ENCODE measurements around the gene ZSCAN10.
"Not testable (repeated sequence)": the region's sequence is repeated elsewhere in the genome, so short reads cannot be mapped to it uniquely, and the experiment has no call there.

Gene ZSCAN10

GRCh38 chr16:3058139-3059030 is 40.7 kb downstream of the ZSCAN10 start:
- DNase-seq (ENCODE audit: low read depth, low spot score), result no peak
- no peak for TF ChIP-seq EZH2 (IDR thresholded peaks at IDR 0.05)
- no peak for TF ChIP-seq FOXP2 (optimal IDR thresholded peaks at IDR 0.05; ENCODE audit: control extremely low read depth, extremely low read length, insufficient read depth)
- no peak for TF ChIP-seq POLR2AphosphoS5 (IDR thresholded peaks at IDR 0.05; ENCODE audit: borderline replicate concordance, low read depth, low read length)
- H3K4me3 ChIP-seq, result peak overlapping the region; percentile 90
- H3K9ac ChIP-seq (ENCODE audit: insufficient read length), result peak overlapping the region; percentile 86
- no peaks in the 10 kb centered on the region for H3K36me3 ChIP-seq (ENCODE audit: insufficient read depth, low read length)
- H3K27ac ChIP-seq, result no peak overlapping the region
- no peaks in the 10 kb centered on the region for H3K9me3 ChIP-seq (ENCODE audit: low read depth, low read length)

GRCh38 chr16:3057181-3058138 is 41.6 kb downstream of the ZSCAN10 start:
- TF ChIP-seq POLR2AphosphoS5 (IDR thresholded peaks at IDR 0.05; ENCODE audit: borderline replicate concordance, low read depth, low read length) (no peak), FOXP2 (optimal IDR thresholded peaks at IDR 0.05; ENCODE audit: control extremely low read depth, extremely low read length, insufficient read depth) (no peak), EZH2 (IDR thresholded peaks at IDR 0.05) (no peak)
- H3K27ac ChIP-seq, result no peak overlapping the region
- no peak overlapping the region for H3K9ac ChIP-seq (ENCODE audit: insufficient read length)
- no peak for DNase-seq (ENCODE audit: low read depth, low spot score)
- no peaks in the 10 kb centered on the region for H3K9me3 ChIP-seq (ENCODE audit: low read depth, low read length)
- no peaks in the 10 kb centered on the region for H3K36me3 ChIP-seq (ENCODE audit: insufficient read depth, low read length)
- H3K4me3 ChIP-seq, result no peak overlapping the region

DNA sequence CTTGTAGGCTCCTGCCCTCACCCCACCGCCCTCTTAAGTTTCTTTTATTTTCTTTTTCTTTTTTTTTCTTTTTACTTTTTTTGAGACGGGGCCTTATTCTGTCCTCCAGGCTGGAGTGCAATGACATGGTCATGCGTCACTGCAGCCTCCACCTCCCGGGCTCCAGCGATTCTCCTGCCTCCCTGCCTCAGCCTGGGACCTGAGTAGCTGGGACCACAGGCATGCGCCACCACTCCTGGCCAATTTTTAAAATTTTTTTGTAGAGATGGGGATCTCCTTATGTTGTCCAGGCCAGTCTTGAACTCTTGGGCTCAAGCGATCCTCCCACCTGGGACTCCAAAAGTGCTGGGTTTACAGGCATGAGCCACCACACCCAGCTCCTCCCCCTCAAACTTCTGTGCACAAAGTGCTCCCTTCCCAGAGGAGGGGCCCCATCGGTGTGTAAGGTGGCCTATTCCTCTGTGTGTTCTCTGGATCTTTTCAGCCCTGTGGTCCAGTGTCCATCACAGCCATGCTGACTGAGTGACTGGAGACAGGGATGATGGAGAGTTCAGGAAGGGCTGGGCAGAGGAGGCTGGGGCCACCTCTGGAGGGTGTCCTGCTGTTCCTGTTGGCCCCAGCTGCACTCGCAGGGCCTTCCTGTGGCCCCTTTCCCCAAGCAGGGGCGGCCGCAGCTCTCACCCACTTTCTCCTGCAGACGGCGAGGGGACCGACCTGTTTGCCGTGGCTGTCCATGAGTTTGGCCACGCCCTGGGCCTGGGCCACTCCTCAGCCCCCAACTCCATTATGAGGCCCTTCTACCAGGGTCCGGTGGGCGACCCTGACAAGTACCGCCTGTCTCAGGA is 42.5 kb downstream of the ZSCAN10 start:
- TF ChIP-seq POLR2AphosphoS5 (IDR thresholded peaks at IDR 0.05; ENCODE audit: borderline replicate concordance, low read depth, low read length), result no peak
- TF ChIP-seq FOXP2 (optimal IDR thresholded peaks at IDR 0.05; ENCODE audit: control extremely low read depth, extremely low read length, insufficient read depth), result no peak
- TF ChIP-seq EZH2 (IDR thresholded peaks at IDR 0.05), result no peak
- Histone ChIP-seq H3K9ac (ENCODE audit: insufficient read length) (no peak overlapping the region), H3K4me3 (no peak overlapping the region), H3K27ac (no peak overlapping the region), H3K36me3 (ENCODE audit: insufficient read depth, low read length) (no peaks in the 10 kb centered on the region), H3K9me3 (ENCODE audit: low read depth, low read length) (no peaks in the 10 kb centered on the region)
- no peak for DNase-seq (ENCODE audit: low read depth, low spot score)

DNA sequence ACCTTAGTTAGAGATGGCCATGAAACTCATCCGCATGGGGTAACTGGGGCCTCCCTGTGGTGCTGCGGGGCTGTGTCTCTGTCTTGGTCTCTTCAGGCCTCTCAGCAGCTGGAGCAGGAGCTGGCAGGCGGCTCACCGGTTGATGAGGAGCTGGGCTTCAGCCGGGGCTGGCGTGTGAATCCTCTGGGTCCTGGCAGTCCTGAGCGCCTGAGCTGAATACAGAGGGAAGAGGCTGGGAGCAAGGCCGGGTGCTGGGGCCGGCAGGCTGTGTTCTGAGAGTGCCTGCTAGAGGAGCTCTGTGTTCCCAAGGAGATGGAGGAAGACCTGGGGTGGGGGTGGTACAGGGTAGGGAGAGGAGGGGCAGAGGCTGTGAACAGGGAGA is 43.4 kb downstream of the ZSCAN10 start:
- H3K27ac ChIP-seq; H3K36me3 ChIP-seq (ENCODE audit: insufficient read depth, low read length); DNase-seq (ENCODE audit: low read depth, low spot score); H3K9me3 ChIP-seq (ENCODE audit: low read depth, low read length); H3K9ac ChIP-seq (ENCODE audit: insufficient read length); H3K4me3 ChIP-seq: not testable (repeated sequence)

DNA sequence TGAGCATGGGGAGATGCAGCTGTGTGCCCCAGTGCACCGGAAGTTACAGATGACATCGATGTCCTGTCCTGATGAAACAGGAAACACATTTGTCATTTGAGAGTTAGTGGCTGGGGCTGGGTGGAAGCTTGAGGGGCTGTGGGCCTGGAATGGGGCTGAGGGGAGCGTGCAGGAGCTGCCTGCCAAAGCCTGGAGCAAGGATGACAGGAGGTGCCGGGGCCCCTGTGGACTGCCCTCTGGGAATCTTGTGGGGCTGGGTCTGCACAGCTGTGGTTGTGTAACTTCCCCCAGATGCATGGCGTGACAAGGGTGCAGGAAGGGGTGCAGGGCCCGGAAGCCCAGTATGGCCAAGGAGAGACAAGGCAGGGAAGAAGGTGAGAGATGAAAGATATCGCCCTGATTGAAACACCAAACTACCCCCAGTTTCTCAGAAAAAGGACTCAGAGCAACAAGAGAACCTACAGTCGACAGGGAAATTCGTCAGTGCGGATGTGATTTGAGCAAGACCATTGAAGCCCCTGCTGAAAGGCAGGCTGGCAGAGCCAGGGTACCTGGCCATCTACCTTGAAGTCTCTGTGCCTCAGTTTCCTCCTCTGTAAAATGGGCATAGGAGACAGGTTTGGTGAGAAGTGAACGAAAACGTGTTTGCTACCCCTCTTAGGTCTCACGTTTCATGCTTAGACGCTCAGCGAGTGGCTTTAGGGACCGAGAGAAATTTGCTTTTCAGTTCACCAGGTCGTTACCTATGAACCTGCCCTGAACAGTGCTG is 43.9 kb downstream of the ZSCAN10 start:
- Histone ChIP-seq H3K36me3 (ENCODE audit: insufficient read depth, low read length) (no peaks in the 10 kb centered on the region), H3K9me3 (ENCODE audit: low read depth, low read length) (no peaks in the 10 kb centered on the region), H3K9ac (ENCODE audit: insufficient read length) (no peak overlapping the region), H3K4me3 (no peak overlapping the region), H3K27ac (no peak overlapping the region)
- TF ChIP-seq POLR2AphosphoS5 (IDR thresholded peaks at IDR 0.05; ENCODE audit: borderline replicate concordance, low read depth, low read length), result no peak
- TF ChIP-seq EZH2 (IDR thresholded peaks at IDR 0.05), result no peak
- DNase-seq (ENCODE audit: low read depth, low spot score), result no peak

GRCh38 chr16:3053330-3053710 is 45.8 kb downstream of the ZSCAN10 start:
- not testable (repeated sequence) for H3K27ac ChIP-seq; H3K9me3 ChIP-seq (ENCODE audit: low read depth, low read length); DNase-seq (ENCODE audit: low read depth, low spot score); H3K9ac ChIP-seq (ENCODE audit: insufficient read length); H3K36me3 ChIP-seq (ENCODE audit: insufficient read depth, low read length); H3K4me3 ChIP-seq

DNA sequence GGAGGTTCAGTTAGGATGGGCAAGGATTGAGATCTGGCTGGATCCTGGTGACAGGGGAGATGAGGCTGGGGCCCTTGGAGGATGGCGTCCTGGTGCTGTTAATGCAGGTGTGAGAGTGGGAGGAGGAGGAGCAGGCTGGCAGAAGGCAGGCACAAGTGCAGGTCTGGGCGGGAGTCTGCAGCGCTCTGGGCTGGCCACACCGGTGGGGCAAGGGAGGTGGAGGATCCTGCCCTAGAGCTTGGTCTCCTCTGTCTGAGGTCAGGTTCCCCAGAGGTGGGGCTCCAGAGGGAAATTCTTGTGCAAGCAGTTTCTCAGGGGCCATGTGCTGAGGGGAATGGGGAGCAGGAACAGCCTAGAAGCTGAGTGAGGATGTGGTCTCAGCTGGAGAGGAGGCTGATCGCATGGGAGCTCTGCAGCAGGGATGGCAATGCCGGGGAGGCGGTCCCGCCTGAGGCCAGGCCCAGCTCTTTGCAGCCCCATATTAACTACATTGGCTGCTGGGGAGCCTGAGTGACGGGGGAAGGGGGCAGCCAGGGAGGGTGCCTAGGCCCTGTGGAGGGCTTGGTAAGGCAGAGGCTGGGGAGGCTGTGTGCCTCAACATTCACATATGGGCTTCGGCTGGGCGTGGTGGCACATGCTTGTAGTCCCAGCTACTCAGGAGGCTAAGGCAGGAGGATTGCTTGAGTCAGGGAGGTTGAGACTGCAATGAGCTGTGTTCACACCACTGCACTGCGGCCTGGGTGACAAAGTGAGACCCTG is 46.3 kb downstream of the ZSCAN10 start:
- not testable (repeated sequence) for H3K36me3 ChIP-seq (ENCODE audit: insufficient read depth, low read length); H3K9ac ChIP-seq (ENCODE audit: insufficient read length); H3K9me3 ChIP-seq (ENCODE audit: low read depth, low read length); H3K4me3 ChIP-seq; H3K27ac ChIP-seq; DNase-seq (ENCODE audit: low read depth, low spot score)

Data from SK-N-MC (cell line).